Measurements from ENCODE around the gene ABTB2.

GRCh38 chr11:34351687-34352469, 5.9 kb downstream of the ABTB2 start:
- TF ChIP-seq CTCF (conservative IDR thresholded peaks at IDR 0.05; ENCODE audit: low read length), result no peak
- TF ChIP-seq EZH2phosphoT487 (IDR thresholded peaks at IDR 0.05; ENCODE audit: borderline replicate concordance, low read depth, low read length), result no peak
